Neuronal stem cell (in vitro differentiated cells): ENCODE data around the gene NUP37.

ENCODE experiments used
- DNase-seq: peaks from one replicate; pipeline ENCODE4 v3.0.0-alpha.2; 2013; ENCODE audit warnings: low spot score
- H2AFZ ChIP-seq: one replicate; pipeline ENCODE4 v1.6.1; 2013; ENCODE audit warnings: mild to moderate bottlenecking, low read length, inconsistent platforms
- H2AK5ac ChIP-seq: 2 replicates; pipeline ENCODE4 v1.6.1; 2013; ENCODE audit warnings: low read depth, mild to moderate bottlenecking, inconsistent platforms, low read length, moderate library complexity, mixed read lengths
- H2BK120ac ChIP-seq: 2 replicates; pipeline ENCODE4 v1.6.1; 2013; ENCODE audit warnings: low read depth, mild to moderate bottlenecking, inconsistent platforms, low read length, moderate library complexity, mixed read lengths
- H2BK12ac ChIP-seq: one replicate; pipeline ENCODE4 v1.6.1; 2013; ENCODE audit warnings: low read length, inconsistent platforms
- H2BK15ac ChIP-seq: 2 replicates; pipeline ENCODE4 v1.6.1; 2013; ENCODE audit warnings: mild to moderate bottlenecking, low read length, inconsistent platforms, mixed read lengths
- H2BK5ac ChIP-seq: one replicate; pipeline ENCODE4 v1.6.1; 2013; ENCODE audit warnings: inconsistent platforms, mild to moderate bottlenecking, low read length, moderate library complexity
- H3K14ac ChIP-seq: one replicate; pipeline ENCODE4 v1.6.1; 2013; ENCODE audit warnings: low read length, inconsistent platforms
- H3K18ac ChIP-seq: 2 replicates; pipeline ENCODE4 v1.6.1; 2013; ENCODE audit warnings: low read length, inconsistent platforms
- H3K23ac ChIP-seq: 2 replicates; pipeline ENCODE4 v1.6.1; 2013; ENCODE audit warnings: low read depth, mild to moderate bottlenecking, mixed read lengths, low read length, inconsistent platforms; ENCODE audit not compliant: poor library complexity
- H3K27ac ChIP-seq: replicated peaks from 3 replicates; pipeline ENCODE4 v1.5.1; 2013; ENCODE audit warnings: low read length, inconsistent platforms
- H3K27me3 ChIP-seq, 3 experiments: 2 replicates each; pipeline ENCODE4 v1.6.1; 2013; ENCODE audit warnings: low read length in 3 of 3, mild to moderate bottlenecking in 2 of 3, inconsistent platforms in 1 of 3, low read depth in 1 of 3, mixed read lengths in 1 of 3, moderate library complexity in 1 of 3; ENCODE audit not compliant: control insufficient read depth in 3 of 3, insufficient read depth in 3 of 3
- H3K36me3 ChIP-seq, 2 donors: replicated peaks in 1 of 2; 2 replicates each; pipeline ENCODE4 v1.6.1; 2013; ENCODE audit warnings: low read length in 2 of 2; ENCODE audit not compliant: control insufficient read depth in 2 of 2, insufficient read depth in 2 of 2
- H3K4ac ChIP-seq: 2 replicates; pipeline ENCODE4 v1.6.1; 2013; ENCODE audit warnings: inconsistent platforms, mild to moderate bottlenecking, low read length, moderate library complexity
- H3K4me1 ChIP-seq, 2 donors: 1 replicate in 1 of 2; 2 replicates in 1 of 2; pipeline ENCODE4 v1.6.1; 2013; ENCODE audit warnings: low read length in 2 of 2, low read depth in 1 of 2; ENCODE audit not compliant: control insufficient read depth in 2 of 2, insufficient read depth in 1 of 2
- H3K4me2 ChIP-seq: one replicate; pipeline ENCODE4 v1.6.1; 2013; ENCODE audit warnings: mild to moderate bottlenecking, low read length, inconsistent platforms; ENCODE audit not compliant: insufficient read depth, poor library complexity, severe bottlenecking
- H3K4me3 ChIP-seq, 2 donors: 2 replicates each; pipeline ENCODE4 v1.5.1; 2013; ENCODE audit warnings: low read length in 2 of 2, mild to moderate bottlenecking in 2 of 2, inconsistent platforms in 1 of 2, moderate library complexity in 1 of 2
- H3K79me1 ChIP-seq: one replicate; pipeline ENCODE4 v1.6.1; 2013; ENCODE audit warnings: low read depth, mild to moderate bottlenecking, inconsistent platforms, low read length, moderate library complexity
- H3K9ac ChIP-seq: one replicate; pipeline ENCODE4 v1.6.1; 2013; ENCODE audit warnings: mild to moderate bottlenecking, low read depth, low read length, inconsistent platforms; ENCODE audit not compliant: poor library complexity
- H3K9me3 ChIP-seq, 2 donors: replicated peaks in 1 of 2; 2 replicates each; pipeline versions ENCODE3 to v1.6.1; 2013; ENCODE audit warnings: low read length in 2 of 2, mild to moderate bottlenecking in 2 of 2, inconsistent platforms in 1 of 2, low read depth in 1 of 2, mixed read lengths in 1 of 2, moderate library complexity in 1 of 2; ENCODE audit not compliant: control insufficient read depth in 2 of 2, insufficient read depth in 1 of 2
- H4K8ac ChIP-seq: one replicate; pipeline ENCODE4 v1.6.1; 2013; ENCODE audit warnings: low read depth, mild to moderate bottlenecking, inconsistent platforms, low read length, moderate library complexity
- H4K91ac ChIP-seq: one replicate; pipeline ENCODE4 v1.6.1; 2013; ENCODE audit warnings: low read length, low read depth, mild to moderate bottlenecking, inconsistent platforms; ENCODE audit not compliant: poor library complexity
- WGBS, 2 donors: extraction: QIAGEN DNeasy Blood & Tissue Kit; methylation state at CpG; one replicate each; pipeline ENCODE4 v1.1.7; 2013; ENCODE audit warnings: missing lambda C conversion rate in 2 of 2, mixed read lengths in 1 of 2; ENCODE audit not compliant: insufficient read length in 2 of 2, insufficient replicate concordance in 1 of 2; ENCODE audit errors: extremely low coverage in 2 of 2; 5-methylcytosine and 5-hydroxymethylcytosine counted together

Gene NUP37

DNA sequence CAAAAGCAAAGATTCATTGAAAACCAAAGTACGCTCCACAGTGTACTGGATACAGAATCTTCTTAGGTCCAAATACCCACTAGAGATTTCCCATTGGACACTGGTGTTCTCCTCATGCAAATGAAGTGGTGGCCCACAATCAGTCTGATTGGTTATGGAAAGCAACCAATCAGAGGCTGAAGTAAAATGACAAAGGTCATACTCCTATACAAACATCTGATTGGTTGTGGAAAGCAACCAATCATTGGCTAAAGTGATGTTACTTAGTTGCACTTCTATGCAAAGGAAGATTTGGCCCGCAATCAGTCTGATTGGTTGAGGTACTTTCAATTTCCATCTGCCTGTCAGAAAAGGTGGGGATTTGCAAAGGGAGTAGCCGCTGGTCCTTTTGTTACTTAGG is 56.8 kb downstream of the NUP37 start:
- Histone ChIP-seq H3K9me3 (no peaks in the 10 kb centered on the region), H3K18ac (no peak overlapping the region), H3K14ac (no peak overlapping the region), H3K4ac (no peak overlapping the region), H2BK120ac (no peak overlapping the region), H4K91ac (no peak overlapping the region), H2BK12ac (no peak overlapping the region), H2BK5ac (no peak overlapping the region), H2AFZ (peak overlapping the region; percentile 95), H4K8ac (no peak overlapping the region), H3K4me2 (no peak overlapping the region), H3K79me1 (no peaks in the 10 kb centered on the region), H3K27ac (no peak overlapping the region), H2BK15ac (no peak overlapping the region), H3K4me3 (no peak overlapping the region), H3K36me3 (peaks cover 0 to 3% of the 10 kb centered on the region in 2 donors), H3K27me3 (no peaks in the 10 kb centered on the region), H3K23ac (no peak overlapping the region), H2AK5ac (no peak overlapping the region), H3K9ac (no peak overlapping the region), H3K4me1 (peaks cover 4 to 5% of the 10 kb centered on the region in 2 donors)
- WGBS, 2 donors, result no CpG with 5 or more reads among the region's 3 CpGs
- DNase-seq, result no peak

DNA sequence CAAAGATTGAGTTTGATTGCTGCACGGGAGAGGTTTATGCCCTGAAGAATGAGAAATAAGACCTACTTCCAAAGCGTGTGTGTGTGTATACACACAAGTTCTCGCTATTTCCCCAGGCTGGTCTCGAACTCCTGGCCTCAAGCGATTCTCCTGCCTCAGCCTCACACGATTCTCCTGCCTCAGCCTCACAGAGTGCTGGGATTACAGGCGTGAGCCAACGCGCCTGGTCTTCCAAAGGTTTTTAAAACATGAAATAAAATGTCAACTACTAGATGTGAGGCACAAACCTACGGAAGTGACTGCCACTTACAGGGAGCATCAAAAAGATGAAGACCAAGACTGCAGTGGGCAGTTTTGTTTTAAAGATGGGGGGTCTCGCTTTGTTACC is 57.5 kb downstream of the NUP37 start:
- H4K8ac ChIP-seq, result no peak overlapping the region
- no peak overlapping the region for H3K14ac ChIP-seq
- H2BK15ac ChIP-seq, result no peak overlapping the region
- no peak overlapping the region for H3K4me2 ChIP-seq
- no peak for DNase-seq
- H3K9me3 ChIP-seq, result no peaks in the 10 kb centered on the region
- no peak overlapping the region for H3K27ac ChIP-seq
- peak overlapping the region; percentile 95 for H2AFZ ChIP-seq
- no peak overlapping the region for H3K18ac ChIP-seq
- no peak overlapping the region for H2AK5ac ChIP-seq
- H4K91ac ChIP-seq, result no peak overlapping the region
- H3K27me3 ChIP-seq, result no peaks in the 10 kb centered on the region
- H3K9ac ChIP-seq, result no peak overlapping the region
- H3K23ac ChIP-seq, result no peak overlapping the region
- H2BK120ac ChIP-seq, result no peak overlapping the region
- no peaks in the 10 kb centered on the region for H3K79me1 ChIP-seq
- H3K4ac ChIP-seq, result no peak overlapping the region
- no CpG with 5 or more reads among the region's 11 CpGs for WGBS, 2 donors
- no peak overlapping the region for H2BK5ac ChIP-seq
- H3K4me3 ChIP-seq, result peak overlapping the region in 1 of 2 donors; percentile 82
- peaks cover 4 to 5% of the 10 kb centered on the region in 2 donors for H3K4me1 ChIP-seq
- no peak overlapping the region for H2BK12ac ChIP-seq
- H3K36me3 ChIP-seq, result peaks cover 0 to 3% of the 10 kb centered on the region in 2 donors

DNA sequence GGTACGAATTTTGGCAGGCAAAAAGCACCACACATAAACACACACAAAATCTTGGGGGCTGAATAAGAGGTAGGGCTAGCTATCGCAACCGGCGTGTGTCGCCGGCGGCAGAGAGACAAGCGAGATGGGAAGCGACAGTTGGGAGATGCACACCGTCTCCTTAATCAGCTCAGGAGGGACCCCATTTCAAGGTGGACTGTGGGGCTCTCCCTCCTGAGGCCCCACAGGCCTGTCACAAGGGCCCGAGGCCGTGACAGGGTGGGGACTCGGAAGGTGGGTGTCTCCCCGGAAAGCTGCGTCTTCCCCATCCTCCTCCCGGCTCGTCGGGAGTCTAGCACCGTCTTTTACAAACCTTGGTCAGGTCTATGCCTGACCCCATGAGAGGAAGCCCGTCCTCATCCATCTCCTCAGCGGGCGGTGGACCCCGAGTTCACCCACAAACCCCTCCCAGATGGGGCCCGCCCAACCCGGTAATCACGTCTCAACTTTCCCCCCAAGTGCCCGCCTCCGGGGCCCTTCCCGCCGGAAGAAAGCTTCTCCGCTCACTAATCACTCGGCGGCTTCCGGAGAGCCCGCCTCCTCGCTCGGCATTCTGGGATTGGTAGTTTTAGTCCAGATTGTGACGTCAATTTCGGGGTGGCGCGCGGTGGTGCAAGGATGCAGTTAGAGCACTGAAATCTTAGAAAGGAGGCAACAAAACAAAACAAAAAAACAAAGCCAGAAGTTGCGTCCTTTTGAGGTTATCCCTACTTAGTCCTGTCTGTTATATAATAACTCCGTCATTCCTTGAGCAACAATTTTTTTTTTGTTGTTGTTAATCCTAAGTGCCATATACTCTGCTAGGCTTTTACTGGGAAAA is 58.1 kb downstream of the NUP37 start, which contains the start of gene WASHC3:
WASHC3 (minus strand) TSS at position 432 of the 859 bp plus-strand sequence; CDS start at position 403, 29 bp downstream.
- H3K4me3 ChIP-seq, result peak within 1 kb of the TSS; percentile 82 to 97
- no peak within 1 kb of the TSS for H3K4ac ChIP-seq
- no peak within 1 kb of the TSS for H2AK5ac ChIP-seq
- peaks cover 4 to 5% of the 10 kb centered on the region in 2 donors for H3K4me1 ChIP-seq
- H3K36me3 ChIP-seq, result peaks cover 0 to 8% of the 10 kb centered on the region in 2 donors
- H4K8ac ChIP-seq, result no peak within 1 kb of the TSS
- peak within 1 kb of the TSS; percentile 95 for H2AFZ ChIP-seq
- H3K14ac ChIP-seq, result no peak within 1 kb of the TSS
- H3K27me3 ChIP-seq, result no peaks in the 10 kb centered on the region
- no peak within 1 kb of the TSS for H4K91ac ChIP-seq
- peaks cover 0 to 2% of the 10 kb centered on the region in 2 donors for H3K9me3 ChIP-seq
- H2BK12ac ChIP-seq, result no peak within 1 kb of the TSS
- no peak within 1 kb of the TSS for H2BK15ac ChIP-seq
- H3K79me1 ChIP-seq, result no peaks in the 10 kb centered on the region
- no peak within 1 kb of the TSS for H2BK120ac ChIP-seq
- peak within 1 kb of the TSS; percentile 92 for H3K9ac ChIP-seq
- no peak within 1 kb of the TSS for H3K23ac ChIP-seq
- peak within 1 kb of the TSS; percentile 30 for H2BK5ac ChIP-seq
- DNase-seq, result peak; percentile 78
- WGBS, 2 donors, result no CpG with 5 or more reads among the region's 44 CpGs
- no peak within 1 kb of the TSS for H3K27ac ChIP-seq
- peak within 1 kb of the TSS; percentile 73 for H3K4me2 ChIP-seq
- H3K18ac ChIP-seq, result peak within 1 kb of the TSS; percentile 91

DNA sequence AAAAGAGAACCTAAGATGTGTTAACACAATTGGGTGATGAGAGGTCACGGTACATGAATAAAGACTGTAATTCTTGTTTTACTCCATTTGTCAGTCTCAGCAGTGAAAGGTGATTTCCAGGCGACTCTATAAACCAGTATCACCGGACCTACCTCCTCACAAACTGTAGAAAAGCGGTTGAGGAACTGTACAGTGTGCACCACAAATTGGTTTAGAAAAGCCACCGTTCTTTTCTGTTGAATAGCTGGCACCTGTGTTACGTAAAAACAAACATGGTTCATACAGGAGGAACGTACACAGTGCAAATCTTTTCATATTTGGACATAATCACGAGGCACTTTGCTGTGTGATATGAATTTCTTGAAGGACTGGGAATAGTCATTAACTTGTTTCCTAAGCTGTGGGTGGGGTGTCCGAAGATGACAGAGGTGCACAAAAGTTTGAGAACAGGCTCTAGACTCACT is 58.8 kb downstream of the NUP37 start:
- H3K4ac ChIP-seq, result no peak overlapping the region
- peaks cover 0 to 2% of the 10 kb centered on the region in 2 donors for H3K9me3 ChIP-seq
- WGBS, 2 donors, result no CpG with 5 or more reads among the region's 9 CpGs
- peak overlapping the region; percentile 92 for H3K9ac ChIP-seq
- peak overlapping the region; percentile 82 to 97 for H3K4me3 ChIP-seq
- H3K79me1 ChIP-seq, result no peaks in the 10 kb centered on the region
- no peak overlapping the region for H3K27ac ChIP-seq
- no peak overlapping the region for H3K18ac ChIP-seq
- no peak overlapping the region for H4K91ac ChIP-seq
- DNase-seq, result no peak
- peaks cover 4 to 5% of the 10 kb centered on the region in 2 donors for H3K4me1 ChIP-seq
- H2BK5ac ChIP-seq, result peak overlapping the region; percentile 30
- no peak overlapping the region for H3K23ac ChIP-seq
- H3K4me2 ChIP-seq, result peak overlapping the region; percentile 73
- no peak overlapping the region for H2AK5ac ChIP-seq
- no peak overlapping the region for H4K8ac ChIP-seq
- no peak overlapping the region for H3K14ac ChIP-seq
- no peak overlapping the region for H2BK12ac ChIP-seq
- H3K36me3 ChIP-seq, result peaks cover 0 to 15% of the 10 kb centered on the region in 2 donors
- H2BK15ac ChIP-seq, result no peak overlapping the region
- H2AFZ ChIP-seq, result peak overlapping the region; percentile 95
- no peak overlapping the region for H2BK120ac ChIP-seq
- H3K27me3 ChIP-seq, result no peaks in the 10 kb centered on the region
